CD4-positive, alpha-beta T cell treated with Interleukin-1 beta for 1 hour (primary cell): ENCODE results near the gene ACOX1.

Experiments
- DNase-seq, 2 donors: peaks; one replicate each; pipeline ENCODE4 v3.0.0-alpha.2; 2020 to 2022

The ACOX1 gene

DNA sequence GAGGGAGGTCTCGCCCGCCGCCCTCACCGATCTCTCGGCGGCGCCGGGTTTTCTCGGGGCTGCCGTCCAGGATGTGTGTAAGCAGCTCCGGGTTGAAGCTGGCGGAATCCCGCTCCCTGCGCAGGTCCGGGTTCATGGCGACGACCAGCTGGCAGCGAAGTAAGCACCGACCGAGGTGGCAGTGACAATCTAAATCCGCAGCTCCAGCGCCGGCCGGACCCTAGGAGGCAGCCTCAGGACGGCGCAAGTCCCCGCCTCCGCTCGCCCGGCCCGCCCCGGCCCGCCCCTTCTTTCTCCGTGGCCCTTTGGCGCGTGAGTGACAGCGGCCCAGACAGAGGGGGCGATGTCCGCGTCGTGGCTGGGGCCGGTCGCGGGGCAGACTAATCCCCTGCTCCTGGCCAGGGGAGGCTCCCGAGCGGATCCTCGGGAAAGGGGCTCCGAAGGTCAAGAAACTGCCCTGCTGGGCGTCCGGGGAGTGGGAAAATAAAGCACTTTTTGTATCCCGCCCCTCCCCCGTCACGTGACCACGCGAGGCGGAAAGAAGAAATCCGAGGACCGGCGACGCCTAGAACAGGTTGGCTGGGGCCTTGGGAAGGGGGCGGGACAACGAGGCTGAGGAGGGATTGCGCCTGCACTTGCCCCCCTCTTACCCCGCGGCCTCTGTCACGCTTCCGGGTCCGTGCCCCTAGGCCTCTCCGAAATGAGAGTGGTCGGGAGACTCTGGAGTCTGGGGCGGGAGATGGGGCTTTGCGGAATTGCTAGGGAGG, at the start of gene ACOX1, which contains the start of gene TEN1:
TSS of gene ACOX1 (minus strand) at position 229 of the 767 bp plus-strand sequence. CDS start at position 136, 93 bp downstream.
TSS of gene TEN1 (plus strand) at position 303 of the 767 bp plus-strand sequence. CDS start 6,953 bp downstream, outside the sequence.
- peak; percentile 94 to 95 for DNase-seq

DNA sequence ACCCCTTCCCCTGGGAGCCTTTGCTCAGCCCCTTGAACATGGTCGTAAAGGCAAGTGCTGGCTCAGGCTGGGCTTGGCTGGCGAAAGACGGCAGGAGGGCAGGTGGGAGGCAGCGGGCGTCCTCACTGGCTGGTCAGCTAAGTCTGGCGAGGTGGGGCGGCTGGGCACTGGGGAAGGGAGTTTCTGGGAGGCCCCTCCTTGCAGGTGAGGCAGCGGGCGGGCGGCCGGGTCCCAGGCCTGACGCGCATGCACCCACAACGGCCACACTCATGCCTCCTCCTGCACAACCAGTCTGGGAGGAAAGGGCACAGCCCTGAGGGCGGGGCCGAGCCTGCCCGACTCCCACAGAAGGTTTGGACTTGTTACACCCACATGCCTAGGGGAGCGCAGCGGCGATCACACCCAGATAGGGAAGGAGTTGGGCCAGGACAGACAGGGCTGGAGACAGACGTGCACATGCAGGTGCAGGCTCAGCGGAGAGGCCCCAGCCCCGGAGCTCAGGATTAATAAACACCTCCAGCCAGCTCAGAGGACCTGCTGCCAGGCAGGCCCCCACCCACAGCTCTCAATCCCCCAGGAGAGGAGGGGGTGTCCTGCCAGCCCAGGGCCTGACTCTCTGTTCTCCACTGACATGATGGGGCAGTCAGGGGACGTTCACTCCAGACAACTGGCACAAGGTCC, 48.3 kb upstream of the ACOX1 start, which contains the start of gene EVPL:
TSS of gene EVPL (minus strand) at position 148 of the 681 bp plus-strand sequence. CDS start at position 40, 108 bp downstream.
- DNase-seq, result no peak

DNA sequence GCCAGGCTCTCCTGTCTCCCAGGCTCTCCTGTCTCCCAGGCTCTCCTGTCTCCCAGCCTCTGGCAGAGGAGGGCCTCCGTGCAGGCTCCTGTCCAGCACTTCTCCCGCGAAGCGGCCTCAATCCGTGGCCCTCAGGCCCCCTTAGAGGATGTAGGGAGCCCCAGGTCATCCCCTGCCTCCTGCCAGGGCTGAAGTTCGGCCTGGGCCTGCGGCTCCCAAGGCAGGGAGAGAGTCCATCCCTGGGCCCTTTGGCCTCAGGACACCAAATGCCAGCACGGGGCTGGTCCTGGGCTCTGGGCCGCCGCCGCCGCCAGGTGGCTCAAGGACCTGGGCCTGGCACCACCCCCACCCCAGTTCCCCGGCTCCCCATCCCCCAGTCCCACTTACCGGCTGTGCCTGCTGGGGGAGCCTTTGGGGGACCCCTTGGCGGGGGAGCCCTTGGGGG, 47.8 kb upstream of the ACOX1 start:
- no peak for DNase-seq

DNA sequence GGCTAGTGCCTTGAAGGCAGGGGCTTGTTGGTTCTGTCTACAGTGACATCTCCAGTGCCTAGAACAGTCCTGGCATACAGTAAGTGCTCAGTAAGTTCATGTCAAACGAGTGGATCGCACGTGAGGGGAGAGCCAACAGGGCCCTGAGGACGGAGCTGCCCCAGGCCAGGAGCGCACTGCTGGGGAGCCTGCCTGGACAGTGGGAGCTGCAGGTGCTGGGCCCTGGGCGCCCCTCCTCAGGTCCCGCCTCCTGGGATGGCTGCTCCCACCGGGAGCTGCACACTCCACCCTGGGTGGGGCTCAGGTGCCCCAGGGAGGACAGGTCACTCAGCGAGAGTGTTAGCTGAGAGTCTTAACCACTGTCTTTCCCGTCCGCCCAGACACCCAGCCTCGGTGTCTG, 46.3 kb upstream of the ACOX1 start:
- DNase-seq, result no peak

DNA sequence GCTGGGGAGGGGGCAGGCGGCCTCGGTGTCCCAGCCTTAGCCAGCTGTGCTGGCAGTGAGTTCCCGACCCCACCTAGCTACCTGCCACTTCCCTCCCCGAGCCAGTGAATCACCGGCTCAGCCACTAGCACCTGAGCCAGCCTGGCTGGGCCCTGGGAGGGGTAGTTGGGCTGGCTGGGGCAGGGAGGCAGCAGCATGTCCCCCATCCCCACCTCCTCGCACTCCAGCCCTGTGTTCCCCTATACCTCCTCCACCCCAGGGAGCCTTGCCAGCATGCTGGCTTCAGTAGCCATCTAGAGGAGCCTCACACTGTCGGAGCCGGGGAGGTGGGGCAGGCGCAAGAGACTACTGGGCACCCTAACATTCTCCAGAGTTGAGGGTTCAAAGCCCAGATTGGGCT, 45.4 kb upstream of the ACOX1 start:
- DNase-seq, result no peak

DNA sequence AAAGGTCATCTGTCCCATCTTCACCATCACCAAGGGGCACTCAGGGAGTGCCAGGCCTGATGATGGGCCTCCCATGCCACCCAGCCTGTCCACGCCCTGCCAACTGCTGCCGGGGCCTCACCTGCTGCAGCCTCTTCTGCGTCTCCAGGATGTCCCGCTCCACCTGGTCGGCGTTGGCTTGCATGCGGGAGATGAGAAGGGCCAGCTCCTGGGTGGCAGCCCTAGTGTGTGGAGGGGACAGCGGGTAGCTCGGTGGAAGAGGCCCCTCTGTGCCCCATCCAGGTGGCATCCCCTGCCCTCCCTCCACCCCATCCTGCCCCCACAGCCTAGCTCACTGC, 44.9 kb upstream of the ACOX1 start:
- no peak for DNase-seq

DNA sequence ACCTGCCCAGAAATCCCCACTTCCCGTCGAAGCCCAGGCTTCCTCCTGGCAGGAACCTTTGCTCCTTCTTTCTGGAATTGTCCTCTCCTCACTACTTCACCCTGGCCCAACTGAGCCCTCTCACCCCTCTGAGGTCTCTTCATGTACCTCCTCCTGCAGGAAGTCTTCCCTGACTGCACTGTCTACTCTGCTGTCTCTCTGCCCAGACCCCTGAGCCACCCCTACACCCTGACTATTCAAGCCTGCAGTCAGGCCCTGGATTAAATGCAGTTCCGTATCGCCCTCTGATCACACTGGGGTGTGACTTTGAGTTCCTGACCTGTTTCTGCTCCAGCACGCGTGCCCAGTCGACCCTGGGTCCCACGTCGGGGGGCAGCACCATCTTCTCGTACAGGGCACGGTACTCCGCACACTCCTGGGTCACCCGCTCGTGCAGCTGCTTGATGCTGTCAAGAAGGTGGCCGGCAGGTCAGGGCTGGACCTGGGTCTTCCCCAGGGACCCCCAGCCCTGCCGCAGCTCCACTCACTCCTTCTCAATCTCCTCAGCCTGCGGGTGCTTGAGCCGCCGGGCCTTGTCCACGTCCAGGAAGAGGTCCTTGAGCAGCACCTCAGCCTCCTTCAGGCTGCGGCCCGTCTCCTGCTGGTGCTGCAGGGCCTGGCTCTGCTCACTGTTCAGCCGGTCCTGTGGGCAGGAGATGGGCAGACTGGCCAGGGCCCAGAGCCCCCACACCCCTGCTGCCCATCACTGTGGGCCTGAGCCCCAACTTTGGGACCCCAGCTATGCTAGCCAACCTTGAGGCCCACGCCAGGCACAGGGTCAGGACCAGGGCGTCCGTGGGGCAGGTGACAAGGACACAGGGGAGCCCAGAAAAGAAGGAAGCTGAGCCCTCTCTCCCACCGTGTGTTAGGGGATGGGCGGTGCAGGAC, 44.3 kb upstream of the ACOX1 start:
- no peak for DNase-seq

DNA sequence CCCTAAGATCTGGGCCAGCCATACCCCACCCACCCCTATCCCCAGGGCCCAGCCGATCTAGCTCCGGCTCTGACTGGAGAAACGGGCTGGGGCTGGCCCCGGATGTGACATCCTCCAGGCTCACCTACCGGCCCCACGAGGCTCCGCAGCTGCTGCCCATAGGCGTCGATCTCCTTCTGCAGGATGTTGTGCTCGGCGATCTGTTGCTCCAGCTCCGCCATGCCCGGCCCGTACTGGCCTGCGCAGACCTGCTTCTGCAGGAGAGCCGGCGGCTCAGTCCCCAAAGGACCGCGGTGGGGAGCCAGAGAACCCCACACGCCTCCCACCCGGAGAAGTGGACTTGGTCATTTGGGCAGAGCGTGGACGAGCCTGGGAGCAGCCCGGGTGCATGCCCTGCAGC, 43.3 kb upstream of the ACOX1 start:
- DNase-seq, result no peak

DNA sequence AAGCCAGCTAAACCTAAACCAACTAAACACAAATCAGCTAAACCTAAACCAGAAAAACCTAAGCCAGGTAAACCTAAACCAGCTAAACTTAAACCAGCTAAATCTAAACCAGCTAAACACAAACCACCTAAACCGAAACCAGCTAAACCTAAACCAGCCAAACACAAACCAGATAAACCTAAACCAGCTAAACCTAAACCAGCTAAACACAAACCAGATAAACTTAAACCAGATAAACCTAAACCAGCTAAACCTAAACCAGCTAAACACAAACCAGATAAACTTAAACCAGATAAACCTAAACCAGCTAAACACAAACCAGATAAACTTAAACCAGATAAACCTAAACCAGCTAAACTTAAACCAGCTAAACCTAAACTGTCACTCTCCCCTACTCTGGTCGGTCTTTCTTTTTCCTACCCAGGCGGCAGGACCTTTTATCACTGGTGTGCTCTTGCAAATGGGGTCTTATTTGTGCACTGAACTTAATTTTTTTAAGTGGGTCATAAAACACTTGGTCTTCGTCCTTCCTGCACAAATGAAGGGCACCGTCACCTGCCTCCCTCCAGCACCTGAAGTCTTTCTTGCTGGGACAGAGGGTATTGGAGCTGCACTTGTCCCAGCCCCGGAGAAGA, 41.0 kb upstream of the ACOX1 start:
- DNase-seq, result no peak

DNA sequence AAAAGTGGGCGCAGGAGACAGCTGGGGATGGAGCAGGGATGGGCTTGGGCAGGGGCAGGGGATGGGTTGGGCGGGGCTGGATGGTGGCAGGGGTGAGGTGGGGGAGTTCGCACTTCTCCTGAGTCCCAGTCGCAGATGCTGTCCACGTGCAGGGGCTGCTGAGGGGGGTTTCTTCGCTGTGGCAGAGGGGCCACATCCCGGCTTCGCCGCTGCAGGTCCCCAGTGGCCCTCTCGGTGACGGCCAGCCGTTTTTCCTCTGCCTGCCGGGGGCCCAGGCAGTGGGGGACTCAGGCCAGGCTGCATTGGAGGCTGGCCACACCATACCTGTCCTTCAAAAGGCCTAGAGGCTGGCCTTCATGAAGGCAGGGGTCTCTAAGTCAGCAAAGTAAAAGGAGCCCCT, 39.8 kb upstream of the ACOX1 start:
- no peak for DNase-seq

DNA sequence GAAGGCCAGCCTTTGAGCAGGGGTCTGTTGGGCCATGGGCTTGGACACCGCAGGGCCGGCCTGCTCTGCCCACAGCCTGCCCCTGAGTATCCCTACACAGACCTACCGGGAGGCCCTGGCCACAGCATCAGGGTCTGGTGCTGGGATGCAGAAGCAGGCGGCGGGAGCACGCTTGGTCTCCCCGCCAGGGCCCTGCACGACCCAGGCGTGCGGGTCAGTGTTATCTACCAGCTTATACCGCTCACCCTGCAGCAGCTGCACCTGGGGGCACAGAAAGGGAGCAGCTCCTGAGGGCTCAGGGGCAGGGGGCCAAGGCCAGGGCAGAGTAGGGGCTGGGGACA, 39.3 kb upstream of the ACOX1 start:
- no peak for DNase-seq

DNA sequence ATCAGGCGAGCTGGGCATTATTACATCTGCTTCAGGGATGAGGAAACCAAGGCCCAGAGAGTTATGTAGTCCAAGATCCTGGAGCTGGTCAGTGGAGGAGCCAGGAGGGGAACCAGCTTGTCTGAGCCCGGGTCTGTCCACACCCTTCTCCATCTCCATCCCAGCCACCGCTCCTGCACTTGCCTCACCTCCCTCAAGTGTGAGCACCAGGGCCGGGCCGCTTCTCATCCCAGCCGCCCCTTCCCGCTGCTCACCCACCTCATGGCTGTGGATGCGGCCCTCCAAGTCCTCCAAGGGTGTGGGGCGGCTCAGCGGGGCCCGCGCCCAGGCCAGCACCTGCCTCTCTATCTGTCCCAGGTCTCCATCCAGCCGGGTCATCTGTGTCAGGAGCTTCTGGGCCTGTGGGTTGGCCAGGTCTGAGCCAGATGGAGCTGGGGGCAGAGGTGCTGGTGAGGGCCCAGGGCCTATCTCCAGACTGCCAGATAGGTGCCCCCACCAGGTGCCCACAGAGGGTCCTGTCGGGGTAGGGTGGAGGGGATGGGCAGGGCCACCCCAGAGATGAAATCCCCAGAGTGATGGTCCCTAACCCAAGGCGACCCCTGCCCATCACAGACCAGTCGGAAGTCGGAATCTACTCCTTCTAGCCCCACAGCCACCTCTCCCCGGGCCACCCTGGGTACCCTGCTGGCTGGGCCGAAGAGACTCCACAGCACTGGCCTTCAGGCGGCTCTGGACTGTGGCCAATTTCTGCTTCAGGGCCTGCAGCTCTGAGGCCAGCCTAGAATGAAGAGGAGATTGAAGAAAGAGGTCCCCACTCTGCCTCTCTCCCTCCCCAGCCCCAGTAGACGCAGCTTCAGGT, 38.7 kb upstream of the ACOX1 start:
- no peak for DNase-seq

DNA sequence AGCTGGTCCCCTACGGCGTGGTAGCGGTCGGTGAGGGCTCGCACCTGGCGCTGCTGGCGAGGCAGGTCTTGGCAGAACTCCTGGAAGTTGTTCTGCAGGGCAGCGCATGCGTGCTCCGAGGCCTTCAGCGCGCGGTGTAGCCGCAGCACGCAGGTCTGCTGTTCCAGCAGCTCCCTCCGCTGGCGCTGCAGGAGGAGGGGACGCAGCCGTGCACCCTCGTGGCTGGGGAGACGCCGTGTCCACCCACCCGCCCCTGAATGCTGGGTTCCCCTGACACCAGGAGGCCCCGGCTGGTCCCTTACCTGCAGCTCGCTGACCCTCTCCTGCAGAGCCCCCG, 35.9 kb upstream of the ACOX1 start:
- DNase-seq, result no peak

DNA sequence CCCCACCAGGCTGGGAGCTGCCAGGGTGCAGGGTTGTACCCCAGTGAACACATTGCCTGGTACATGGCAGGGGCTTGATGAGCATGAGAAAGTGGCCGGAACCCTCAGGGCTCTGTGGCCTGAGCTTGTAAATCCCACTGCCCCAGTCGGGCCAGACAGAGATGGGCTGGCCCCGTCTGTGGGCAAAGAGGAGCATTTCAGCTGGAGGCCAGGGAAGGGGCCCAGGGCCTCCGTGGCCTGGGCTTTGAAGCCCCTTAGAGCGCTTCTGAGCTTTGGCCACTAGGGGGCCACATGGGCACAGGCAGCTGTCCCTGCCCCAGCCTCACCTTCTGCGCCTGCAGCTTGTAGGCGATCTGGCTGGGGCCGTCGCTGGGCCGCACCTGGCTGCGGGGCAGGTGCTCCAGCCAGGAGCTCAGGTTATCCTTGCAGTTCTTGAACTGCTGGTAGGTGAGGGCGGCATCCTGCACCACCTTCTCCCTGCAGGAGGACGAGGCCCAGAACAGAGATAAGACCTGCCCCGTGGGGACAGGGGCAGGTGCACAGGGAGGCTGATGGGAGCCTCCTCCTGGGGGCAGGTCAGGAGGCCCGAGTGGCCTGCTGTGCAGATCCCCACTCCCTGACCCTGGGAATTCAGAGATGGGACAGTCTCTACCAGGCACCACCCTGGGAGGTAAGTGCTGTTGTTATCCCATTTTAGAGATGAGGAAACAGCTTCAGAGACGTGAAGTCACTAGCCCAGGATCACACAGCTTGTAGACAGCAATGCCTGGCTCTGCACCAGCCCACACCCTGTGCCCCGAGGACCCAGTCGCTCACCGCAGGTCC, 35.3 kb upstream of the ACOX1 start:
- peak; percentile 79 to 80 for DNase-seq

DNA sequence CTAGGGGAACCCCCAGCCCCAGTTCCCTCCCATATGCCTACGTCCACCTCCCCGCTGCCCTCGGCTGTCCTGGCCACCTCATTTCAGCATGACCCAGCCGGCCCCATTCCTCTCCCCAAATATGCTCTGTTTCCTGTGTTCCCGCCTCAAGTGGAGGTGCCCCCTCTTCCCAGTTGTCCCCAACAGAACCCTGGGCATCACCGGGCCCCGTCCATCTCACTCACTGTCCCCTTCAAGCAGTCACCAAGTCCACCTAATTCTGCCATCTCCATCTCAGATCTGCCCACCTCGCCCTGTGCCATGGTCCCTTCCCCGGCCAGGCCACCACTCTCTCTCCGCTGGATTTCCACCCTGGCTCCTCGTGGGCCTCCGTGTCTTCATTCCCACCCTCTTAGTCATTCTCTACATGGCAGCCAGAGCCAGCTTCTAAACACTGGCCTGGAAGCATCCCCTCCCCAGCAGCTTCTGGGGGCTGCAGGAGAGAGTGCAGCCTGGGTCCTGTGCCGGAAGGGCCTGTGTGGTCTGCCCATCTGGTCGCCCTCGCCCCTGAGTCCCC, 34.5 kb upstream of the ACOX1 start:
- no peak for DNase-seq

DNA sequence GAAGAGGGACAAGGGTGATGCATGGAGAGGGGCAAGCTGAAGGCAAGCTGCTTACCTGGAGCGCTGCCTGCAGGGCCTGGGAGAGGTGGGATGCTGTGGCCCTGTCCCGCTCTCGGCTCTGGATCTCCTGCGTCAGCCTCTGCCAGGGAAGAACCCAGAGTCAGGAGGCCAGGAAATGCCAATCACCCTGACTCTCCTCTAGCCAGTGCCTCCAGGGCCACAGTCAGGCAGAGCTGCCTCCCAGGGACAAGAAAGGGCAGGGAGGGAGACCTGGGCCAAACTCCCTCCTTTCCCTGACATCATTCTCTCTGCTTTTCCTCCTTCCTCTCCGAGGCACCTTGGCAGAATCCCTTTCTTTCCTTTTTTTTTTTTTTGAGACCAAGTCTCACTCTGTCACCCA, 33.0 kb upstream of the ACOX1 start:
- DNase-seq, result no peak

DNA sequence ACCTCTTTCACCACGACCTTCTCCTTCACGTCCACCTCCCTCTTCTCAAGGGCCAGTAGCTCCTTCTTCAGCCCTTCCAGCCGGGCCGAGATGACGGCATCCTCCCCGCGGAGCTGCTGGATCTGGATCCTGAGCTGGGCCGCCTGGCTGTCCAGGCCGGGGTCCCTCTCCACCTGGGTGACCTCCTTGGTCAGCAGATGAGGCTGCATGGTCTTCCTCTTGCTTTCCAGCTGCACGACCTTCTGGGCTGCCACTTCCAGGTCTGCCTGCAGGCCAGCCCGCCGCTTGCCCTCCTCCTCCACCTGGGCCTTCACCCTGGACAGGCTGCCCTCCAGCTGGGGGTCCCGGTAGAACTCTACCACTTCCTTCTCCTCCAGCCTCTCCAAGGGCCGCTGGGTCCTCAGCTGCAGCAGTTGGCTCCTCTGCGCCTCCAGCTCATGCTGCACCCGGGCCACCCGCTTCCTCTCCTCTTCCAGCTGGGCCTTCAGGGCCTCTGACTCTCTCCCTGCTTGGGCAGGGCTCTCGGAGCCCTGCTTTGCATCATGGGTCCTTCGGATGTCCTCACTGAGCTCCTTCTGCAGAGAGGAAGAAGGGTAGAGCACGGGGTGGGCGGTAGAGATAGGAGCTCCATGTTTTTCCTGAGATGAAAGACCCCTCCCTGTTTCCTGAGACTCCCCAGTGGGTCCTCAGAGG, 31.1 kb upstream of the ACOX1 start:
- no peak for DNase-seq

DNA sequence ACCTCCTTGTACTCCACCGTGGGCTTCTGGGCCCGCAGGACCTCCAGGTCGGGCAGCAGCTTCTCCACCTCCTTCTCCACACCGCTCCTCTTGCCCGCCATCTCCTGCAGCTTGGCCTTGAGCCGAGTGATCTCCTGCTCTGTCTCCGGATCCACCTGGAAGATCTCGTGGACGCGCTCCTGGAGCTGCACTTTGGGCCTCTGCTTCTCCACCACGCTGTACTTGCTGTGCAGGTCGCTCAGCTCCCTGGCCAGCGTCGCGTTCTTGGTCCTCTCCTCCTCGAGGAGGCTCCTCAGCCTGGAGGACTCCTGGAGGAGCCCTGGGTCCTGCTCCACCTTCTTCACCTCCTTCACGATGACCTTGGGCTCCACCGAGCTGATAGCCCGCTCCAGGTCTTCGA, 30.5 kb upstream of the ACOX1 start:
- DNase-seq, result no peak

DNA sequence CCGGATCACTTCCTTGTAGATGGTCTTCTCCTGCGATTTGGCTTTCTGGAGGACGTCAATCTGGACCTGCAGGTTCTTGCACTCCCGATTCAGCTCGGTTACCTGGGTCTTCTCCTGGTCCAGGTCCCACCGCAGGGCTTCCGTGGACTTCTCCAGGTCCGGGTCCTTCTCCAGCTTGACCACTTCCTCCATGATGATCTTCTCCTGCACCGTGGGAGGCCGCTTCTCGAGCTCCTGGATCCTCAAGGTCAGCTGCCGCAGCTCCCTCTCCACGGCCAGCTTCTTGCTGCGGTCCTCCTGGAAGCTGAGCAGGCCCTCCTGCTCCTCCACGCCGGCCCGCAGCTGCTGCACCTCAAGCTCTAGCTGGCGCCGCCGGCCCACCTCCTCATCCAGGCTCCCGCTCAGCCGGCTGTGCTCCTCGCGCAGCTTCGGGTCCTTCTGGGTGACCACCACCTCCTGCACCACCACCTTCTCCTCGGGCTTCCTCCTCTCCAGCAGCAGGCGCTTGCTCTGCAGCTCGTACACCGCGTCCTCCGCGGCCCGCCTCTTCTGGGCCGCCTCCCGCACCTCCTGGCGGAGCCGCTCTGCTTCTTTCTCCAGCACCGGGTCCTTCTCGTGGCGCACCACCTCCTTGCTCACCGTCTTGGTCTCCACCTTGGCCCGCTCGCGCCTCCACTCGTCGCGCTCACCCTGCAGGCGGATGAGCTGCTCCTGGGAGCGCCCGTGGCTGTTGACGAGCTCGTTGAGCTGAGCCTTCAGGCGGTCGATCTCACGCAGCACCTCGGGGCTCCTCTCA, 29.9 kb upstream of the ACOX1 start:
- no peak for DNase-seq
